ENCODE measurements around the gene ZNF234. TPM values are rescaled to one million over a fixed set of nuclear protein-coding genes. Genes with fewer than 3 reads are reported as not detected.

Gene ZNF234
- total RNA-seq, 4 donors from 2014 or later: 5.8 to 8.3 (median 7.1) TPM

- DNase-seq (ENCODE audit: low spot score in 2 of 2): no peak
- TF ChIP-seq POLR2A (IDR thresholded peaks at IDR 0.05) (no peak), CTCF (IDR thresholded peaks at IDR 0.05) (no peak)
- intact Hi-C loops (cut with DNase I; ENCODE audit: low total_unique reads): no loop called here
- peak overlapping the region; percentile 95 for H3K4me3 ChIP-seq (ENCODE audit: low read depth, poor library complexity, severe bottlenecking)
- 8 to 11% methylated on average over 11 to 13 of the region's 13 CpGs for WGBS, 2 donors
These were observed 692 bp downstream of the ZNF234 start for GRCh38 chr19:44142059-44142433.

GRCh38 chr19:44149776-44150175, 8.4 kb downstream of the ZNF234 start:
- intact Hi-C loops (cut with DNase I; ENCODE audit: low total_unique reads): no loop called here
- WGBS, 2 donors: 93 to 98% methylated on average over 4 of the region's 4 CpGs
- no peak for DNase-seq (ENCODE audit: low spot score in 2 of 2)
- no peak overlapping the region for H3K4me3 ChIP-seq (ENCODE audit: low read depth, poor library complexity, severe bottlenecking)
- TF ChIP-seq CTCF (IDR thresholded peaks at IDR 0.05) (no peak), POLR2A (IDR thresholded peaks at IDR 0.05) (no peak)

- intact Hi-C loops (cut with DNase I; ENCODE audit: low total_unique reads): no loop called here
- no peak overlapping the region for H3K4me3 ChIP-seq (ENCODE audit: low read depth, poor library complexity, severe bottlenecking)
- WGBS, 2 donors: 96 to 98% methylated on average over 5 of the region's 5 CpGs
- TF ChIP-seq POLR2A (IDR thresholded peaks at IDR 0.05) (no peak), CTCF (IDR thresholded peaks at IDR 0.05) (no peak)
- DNase-seq (ENCODE audit: low spot score in 2 of 2): no peak
These were observed 10.1 kb downstream of the ZNF234 start for GRCh38 chr19:44151491-44151890.

- 95 to 98% methylated on average over 2 of the region's 2 CpGs for WGBS, 2 donors
- H3K4me3 ChIP-seq (ENCODE audit: low read depth, poor library complexity, severe bottlenecking): no peak overlapping the region
- no peak for DNase-seq (ENCODE audit: low spot score in 2 of 2)
- intact Hi-C loops (cut with DNase I; ENCODE audit: low total_unique reads): no loop called here
- TF ChIP-seq CTCF (IDR thresholded peaks at IDR 0.05) (no peak), POLR2A (IDR thresholded peaks at IDR 0.05) (no peak)
These were observed 15.1 kb downstream of the ZNF234 start for GRCh38 chr19:44156475-44156874.

GRCh38 chr19:44163789-44164188, 22.4 kb downstream of the ZNF234 start:
- TF ChIP-seq CTCF (IDR thresholded peaks at IDR 0.05): no peak
- no peak for TF ChIP-seq POLR2A (IDR thresholded peaks at IDR 0.05)
- WGBS, 2 donors: 87 to 94% methylated on average over 2 of the region's 2 CpGs
- no peak overlapping the region for H3K4me3 ChIP-seq (ENCODE audit: low read depth, poor library complexity, severe bottlenecking)
- intact Hi-C loops (cut with DNase I; ENCODE audit: low total_unique reads): no loop called here
- DNase-seq (ENCODE audit: low spot score in 2 of 2): no peak

- WGBS, 2 donors: 56 to 64% methylated on average over 3 of the region's 3 CpGs
- no peak for DNase-seq (ENCODE audit: low spot score in 2 of 2)
- intact Hi-C loops (cut with DNase I; ENCODE audit: low total_unique reads): no loop called here
- H3K4me3 ChIP-seq (ENCODE audit: low read depth, poor library complexity, severe bottlenecking): no peak overlapping the region
- no peak for TF ChIP-seq POLR2A (IDR thresholded peaks at IDR 0.05)
- no peak for TF ChIP-seq CTCF (IDR thresholded peaks at IDR 0.05)
These were observed 22.9 kb downstream of the ZNF234 start for GRCh38 chr19:44164327-44164672.

Measured in lower leg skin (tissue), 4 donors.